Measurements from ENCODE around the gene MRPL3.

DNA sequence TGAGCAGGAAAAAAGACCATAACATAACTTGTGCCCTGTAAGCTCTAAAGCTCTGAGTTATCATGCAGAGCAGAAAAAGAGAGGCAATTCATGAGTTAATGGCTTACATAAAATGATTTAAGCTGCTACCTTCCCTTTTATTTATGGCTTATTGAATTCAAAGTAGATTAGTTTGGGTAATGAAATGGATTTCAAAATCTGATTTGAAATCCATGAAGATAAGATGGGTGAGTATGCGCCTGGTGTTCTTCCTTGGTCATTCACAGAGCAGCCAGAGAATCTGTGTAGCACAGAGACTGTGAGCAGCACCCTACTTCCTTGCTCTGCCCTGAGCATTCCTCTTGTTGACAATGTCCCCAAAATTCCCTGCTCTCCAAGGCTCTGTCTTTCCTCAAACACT lies 36.2 kb upstream of the MRPL3 start:
- TF ChIP-seq, protein P1, sequence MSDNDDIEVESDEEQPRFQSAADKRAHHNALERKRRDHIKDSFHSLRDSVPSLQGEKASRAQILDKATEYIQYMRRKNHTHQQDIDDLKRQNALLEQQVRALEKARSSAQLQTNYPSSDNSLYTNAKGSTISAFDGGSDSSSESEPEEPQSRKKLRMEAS (IDR thresholded peaks at IDR 0.05) = no peak
- TF ChIP-seq USF2 (IDR thresholded peaks at IDR 0.05) (no peak), CTCF (IDR thresholded peaks at IDR 0.05) (no peak), RAD21 (conservative IDR thresholded peaks at IDR 0.05 in 1 of 2, IDR thresholded peaks at IDR 0.05 in 1 of 2) (no peak), HOXA7 (CRISPR knock-in tag; IDR thresholded peaks at IDR 0.05) (no peak)

All from A549 (cell line).